CD4-positive, alpha-beta memory T cell (primary cell): ENCODE data around the gene CPHXL2. TPM values are rescaled to one million over a fixed set of nuclear protein-coding genes. Genes with fewer than 3 reads are reported as not detected.

Source experiments
- polyA plus RNA-seq, 2 donors: library from polyadenylated mRNA; unstranded; fragments of 300-500 nt; fragmentation: Illumina TruSeq; gene quantifications; one replicate each; pipeline ENCODE4 v1.2.3, GENCODE V29; 2021
- total RNA-seq, 2 experiments: library from RNA; stranded (reverse); gene quantifications; one replicate each; pipeline ENCODE4 v1.2.3, GENCODE V29; 2021

Gene CPHXL2
- total and polyA plus RNA-seq, 4 experiments from 2014 or later, result not detected

Other genes with a start within 250 kb of the CPHXL2 start
- gene CFDP1, start 243.5 kb downstream of the CPHXL2 start, total RNA-seq, result 10 to 100 TPM; 41.8 to 42.4 TPM
- gene CFDP1, start 243.5 kb downstream of the CPHXL2 start, polyA plus RNA-seq, result 10 to 100 TPM; 37.1 to 42.0 TPM
- gene TMEM170A, start 212.3 kb downstream of the CPHXL2 start, total RNA-seq, result 10 to 100 TPM; 50.7 to 54.3 TPM
- 10 to 100 TPM; 40.6 to 44.1 TPM for gene TMEM170A, start 212.3 kb downstream of the CPHXL2 start, polyA plus RNA-seq
- under 1 TPM in 1 of 2 experiments, not detected in 1; 0.06 TPM for gene CHST6, start 181.6 kb downstream of the CPHXL2 start, total RNA-seq
- gene CHST6, start 181.6 kb downstream of the CPHXL2 start, polyA plus RNA-seq, result not detected
- not detected for gene CHST5, start 140.9 kb downstream of the CPHXL2 start, total RNA-seq
- gene CHST5, start 140.9 kb downstream of the CPHXL2 start, polyA plus RNA-seq, result not detected
- 1 to 10 TPM; 2.4 to 2.6 TPM for gene TMEM231, start 120.8 kb downstream of the CPHXL2 start, total RNA-seq
- gene TMEM231, start 120.8 kb downstream of the CPHXL2 start, polyA plus RNA-seq, result 1 to 10 TPM; 3.0 to 5.4 TPM
- gene GABARAPL2, start 110.6 kb downstream of the CPHXL2 start, total RNA-seq, result 100 to 1,000 TPM in 1 of 2 experiments, 10 to 100 TPM in 1; 91.9 to 100 TPM
- 100 to 1,000 TPM; 277 to 285 TPM for gene GABARAPL2, start 110.6 kb downstream of the CPHXL2 start, polyA plus RNA-seq
- gene ADAT1, start 53.7 kb downstream of the CPHXL2 start, total RNA-seq, result 10 to 100 TPM; 88.3 to 93.9 TPM
- gene ADAT1, start 53.7 kb downstream of the CPHXL2 start, polyA plus RNA-seq, result 10 to 100 TPM; 44.4 to 54.9 TPM
- gene KARS1, start 29.3 kb downstream of the CPHXL2 start, total RNA-seq, result 100 to 1,000 TPM; 120 to 124 TPM
- gene KARS1, start 29.3 kb downstream of the CPHXL2 start, polyA plus RNA-seq, result 100 to 1,000 TPM; 259 to 306 TPM
- gene TERF2IP, start 29.2 kb downstream of the CPHXL2 start, total RNA-seq, result 100 to 1,000 TPM in 1 of 2 experiments, 10 to 100 TPM in 1; 98.4 to 108 TPM
- 100 to 1,000 TPM; 152 to 185 TPM for gene TERF2IP, start 29.2 kb downstream of the CPHXL2 start, polyA plus RNA-seq
- not detected for gene DUXB, start 24.5 kb upstream of the CPHXL2 start, total RNA-seq
- gene DUXB, start 24.5 kb upstream of the CPHXL2 start, polyA plus RNA-seq, result not detected
- gene CPHXL, start 49.5 kb upstream of the CPHXL2 start, total RNA-seq, result not detected
- not detected for gene CPHXL, start 49.5 kb upstream of the CPHXL2 start, polyA plus RNA-seq